ENCODE results near the gene CNTN1. TPM values are rescaled to one million over a fixed set of nuclear protein-coding genes. Genes with fewer than 3 reads are reported as not detected.

CNTN1 gene
- total RNA-seq, 4 donors from 2014 or later: 0.15 to 0.29 (median 0.22) TPM

- no peak for DNase-seq
- no peak for TF ChIP-seq CTCF (IDR thresholded peaks at IDR 0.05 in 4 of 5, conservative IDR thresholded peaks at IDR 0.05 in 1 of 5)
- Histone ChIP-seq H3K36me3 (no peaks in the 10 kb centered on the region), H3K27ac (no peak overlapping the region), H3K4me1 (no peaks in the 10 kb centered on the region), H3K9me3 (no peaks in the 10 kb centered on the region), H3K27me3 (no peaks in the 10 kb centered on the region), H3K4me3 (no peak overlapping the region)
- ATAC-seq: no peak
- intact Hi-C loops (cut with DNase I; ENCODE audit: low total_unique reads): no loop called here
- in situ Hi-C loops (cut with MboI; ENCODE audit: low sequenced_read_pairs in 4 of 4): no loop called here
These were observed 197.1 kb downstream of the CNTN1 start for GRCh38 chr12:40889329-40889728.

DNA sequence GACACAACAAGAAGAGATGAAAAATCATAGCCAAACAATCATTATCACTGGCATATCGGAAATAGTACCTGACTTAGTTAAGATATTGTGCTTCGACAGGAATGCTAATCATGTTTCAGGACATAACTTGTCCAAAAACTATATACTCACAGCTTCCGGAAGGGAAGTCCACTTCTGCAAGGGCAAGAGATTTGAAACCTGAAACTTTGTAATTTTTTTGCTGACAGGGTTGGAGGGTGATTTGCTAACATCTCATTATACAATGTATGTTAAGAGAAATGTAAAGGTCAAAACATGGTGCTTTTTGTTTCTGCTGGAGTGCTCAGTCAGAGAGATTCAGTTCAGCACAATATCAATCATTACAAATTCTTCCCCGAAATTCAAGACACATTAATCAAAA, 200.3 kb downstream of the CNTN1 start:
- ATAC-seq (no peak), DNase-seq (no peak)
- in situ Hi-C loops (cut with MboI; ENCODE audit: low sequenced_read_pairs in 4 of 4): no loop called here
- Histone ChIP-seq H3K4me1 (no peaks in the 10 kb centered on the region), H3K27ac (no peak overlapping the region), H3K36me3 (no peaks in the 10 kb centered on the region), H3K4me3 (no peak overlapping the region), H3K9me3 (no peaks in the 10 kb centered on the region), H3K27me3 (no peaks in the 10 kb centered on the region)
- intact Hi-C loops (cut with DNase I; ENCODE audit: low total_unique reads): no loop called here
- no peak for TF ChIP-seq POLR2A (IDR thresholded peaks at IDR 0.05)
- no peak for TF ChIP-seq CTCF (IDR thresholded peaks at IDR 0.05 in 4 of 5, conservative IDR thresholded peaks at IDR 0.05 in 1 of 5)

DNA sequence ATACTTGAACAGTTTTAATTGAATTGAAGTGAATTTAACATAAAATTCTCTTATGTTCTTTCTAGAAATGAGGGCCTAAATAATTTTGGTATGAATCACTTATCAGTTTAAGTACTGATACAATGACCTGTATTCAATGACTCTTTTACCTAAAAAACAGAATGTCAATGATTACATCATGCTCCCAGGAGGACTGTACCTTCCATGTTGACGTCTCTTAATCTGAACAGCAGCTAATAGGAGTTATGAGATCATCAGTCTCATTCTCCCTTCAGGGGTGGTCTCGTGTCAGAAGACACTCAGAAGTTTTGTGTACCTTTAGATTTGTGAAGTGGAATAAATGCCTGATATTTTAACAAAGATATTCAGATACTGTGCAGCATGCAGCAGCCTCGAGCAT, 206.3 kb downstream of the CNTN1 start:
- Histone ChIP-seq H3K4me3 (no peak overlapping the region), H3K4me1 (no peaks in the 10 kb centered on the region), H3K9me3 (no peaks in the 10 kb centered on the region), H3K27ac (no peak overlapping the region), H3K36me3 (no peaks in the 10 kb centered on the region), H3K27me3 (no peaks in the 10 kb centered on the region)
- in situ Hi-C loops (cut with MboI; ENCODE audit: low sequenced_read_pairs in 4 of 4) (no loop called here), intact Hi-C loops (cut with DNase I; ENCODE audit: low total_unique reads) (no loop called here)
- DNase-seq: no peak
- ATAC-seq: no peak
- TF ChIP-seq POLR2A (IDR thresholded peaks at IDR 0.05): no peak
- no peak for TF ChIP-seq CTCF (IDR thresholded peaks at IDR 0.05 in 4 of 5, conservative IDR thresholded peaks at IDR 0.05 in 1 of 5)

DNA sequence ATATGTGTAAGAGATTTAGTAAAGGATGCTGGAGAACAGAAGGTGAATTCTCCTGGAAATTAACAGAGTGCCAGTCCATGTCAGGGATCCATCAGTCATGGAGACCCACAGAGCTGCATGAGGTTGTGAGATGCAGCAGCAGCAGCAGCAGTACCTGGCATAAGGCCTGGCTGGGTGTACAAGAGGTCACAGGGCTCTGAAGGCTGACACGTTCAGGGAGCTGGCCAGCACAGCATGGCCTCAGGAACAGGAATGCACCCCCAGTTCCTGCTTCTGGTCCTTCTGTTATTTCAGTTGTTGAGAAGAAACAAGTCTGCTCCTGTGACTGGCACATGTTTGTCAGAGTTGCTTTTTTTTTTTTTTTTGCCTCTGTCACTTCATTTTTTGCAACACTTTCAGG, 210.8 kb downstream of the CNTN1 start:
- Histone ChIP-seq H3K4me3 (no peak overlapping the region), H3K9me3 (no peaks in the 10 kb centered on the region), H3K36me3 (no peaks in the 10 kb centered on the region), H3K27ac (no peak overlapping the region), H3K27me3 (no peaks in the 10 kb centered on the region), H3K4me1 (no peaks in the 10 kb centered on the region)
- no peak for TF ChIP-seq CTCF (IDR thresholded peaks at IDR 0.05 in 4 of 5, conservative IDR thresholded peaks at IDR 0.05 in 1 of 5)
- intact Hi-C loops (cut with DNase I; ENCODE audit: low total_unique reads): no loop called here
- in situ Hi-C loops (cut with MboI; ENCODE audit: low sequenced_read_pairs in 4 of 4): no loop called here
- ATAC-seq (no peak), DNase-seq (no peak)

GRCh38 chr12:40907115-40907527, 214.9 kb downstream of the CNTN1 start:
- Histone ChIP-seq H3K4me1 (no peaks in the 10 kb centered on the region), H3K4me3 (no peak overlapping the region), H3K27ac (no peak overlapping the region), H3K27me3 (no peaks in the 10 kb centered on the region), H3K9me3 (no peaks in the 10 kb centered on the region), H3K36me3 (no peaks in the 10 kb centered on the region)
- no peak for TF ChIP-seq POLR2A (IDR thresholded peaks at IDR 0.05)
- TF ChIP-seq CTCF (IDR thresholded peaks at IDR 0.05 in 4 of 5, conservative IDR thresholded peaks at IDR 0.05 in 1 of 5): no peak
- in situ Hi-C loops (cut with MboI; ENCODE audit: low sequenced_read_pairs in 4 of 4) (no loop called here), intact Hi-C loops (cut with DNase I; ENCODE audit: low total_unique reads) (no loop called here)
- no peak for DNase-seq
- ATAC-seq: no peak

Measured in gastrocnemius medialis (tissue), 4 donors.